ENCODE measurements around the gene MED12. TPM values are rescaled to one million over a fixed set of nuclear protein-coding genes. Genes with fewer than 3 reads are reported as not detected.

Gene MED12
- total RNA-seq, 1 donor from 2014 or later, result 27.8 TPM

Other genes starting within 250 kb of the MED12 start
- gene TEX11, start 209.9 kb upstream of the MED12 start, total RNA-seq, result not detected in 2 replicates
- gene SLC7A3, start 187.5 kb upstream of the MED12 start, total RNA-seq, result not detected in 2 replicates
- gene SNX12, start 50.3 kb upstream of the MED12 start, total RNA-seq, result 77.0 and 92.9 TPM in 2 replicates
- 5.3 and 7.2 TPM in 2 replicates for gene FOXO4, start 22.7 kb upstream of the MED12 start, total RNA-seq
- gene CXorf65, start 11.9 kb upstream of the MED12 start, total RNA-seq, result not detected in 2 replicates
- gene IL2RG, start 7.0 kb upstream of the MED12 start, total RNA-seq, result not detected in 2 replicates
- gene NLGN3, start 26.2 kb downstream of the MED12 start, total RNA-seq, result 0.04 and 0.13 TPM in 2 replicates
- not detected in 2 replicates for gene GJB1, start 104.6 kb downstream of the MED12 start, total RNA-seq
- gene ZMYM3, start 135.5 kb downstream of the MED12 start, total RNA-seq, result 11.7 and 12.8 TPM in 2 replicates
- 488 and 525 TPM in 2 replicates for gene NONO, start 165.0 kb downstream of the MED12 start, total RNA-seq
- gene ITGB1BP2, start 183.2 kb downstream of the MED12 start, total RNA-seq, result 0.46 and 1.4 TPM in 2 replicates
- gene TAF1, start 247.8 kb downstream of the MED12 start, total RNA-seq, result 37.2 and 43.0 TPM in 2 replicates